SU-DHL-6 (cell line): Measurements from ENCODE around the gene C9orf57.

Experiments
- EZH2phosphoT487 ChIP-seq: fragments of 200-600 bp; sonication (generic), shearing (Covaris generic); conservative IDR thresholded peaks from 2 replicates; pipeline ENCODE4 v1.6.1; 2018; ENCODE audit warnings: mild to moderate bottlenecking, antibody characterized with exemption, low read length, moderate library complexity, mixed read lengths
- TF ChIP-seq, protein P1 (sequence below): fragments of 200-600 bp; sonication (generic); IDR thresholded peaks from one replicate; pipeline ENCODE4 v1.5.1; 2017; ENCODE audit warnings: antibody characterized with exemption, mild to moderate bottlenecking, low read length, moderate library complexity; ENCODE audit not compliant: insufficient read depth, poor library complexity, severe bottlenecking

DNA sequence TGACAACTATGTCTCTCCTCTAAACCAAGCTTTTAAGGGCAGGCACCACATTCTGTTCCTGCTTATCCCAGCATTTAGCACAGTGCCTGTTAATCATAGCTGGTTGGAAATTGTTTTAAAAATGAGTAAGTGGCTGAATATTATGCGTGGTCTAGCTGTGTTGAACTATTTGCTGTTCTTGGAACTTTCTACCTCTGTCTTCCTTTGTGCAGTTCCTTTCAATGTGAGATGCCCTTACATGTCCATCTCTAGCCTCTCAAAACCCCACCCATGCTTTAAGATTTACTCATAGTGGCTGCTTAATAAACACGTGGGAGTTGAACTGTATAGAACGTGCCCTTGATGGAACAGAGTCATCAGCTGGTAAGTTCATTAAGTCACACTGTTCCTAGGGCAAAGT is 34.5 kb downstream of the C9orf57 start:
- TF ChIP-seq, protein P1, sequence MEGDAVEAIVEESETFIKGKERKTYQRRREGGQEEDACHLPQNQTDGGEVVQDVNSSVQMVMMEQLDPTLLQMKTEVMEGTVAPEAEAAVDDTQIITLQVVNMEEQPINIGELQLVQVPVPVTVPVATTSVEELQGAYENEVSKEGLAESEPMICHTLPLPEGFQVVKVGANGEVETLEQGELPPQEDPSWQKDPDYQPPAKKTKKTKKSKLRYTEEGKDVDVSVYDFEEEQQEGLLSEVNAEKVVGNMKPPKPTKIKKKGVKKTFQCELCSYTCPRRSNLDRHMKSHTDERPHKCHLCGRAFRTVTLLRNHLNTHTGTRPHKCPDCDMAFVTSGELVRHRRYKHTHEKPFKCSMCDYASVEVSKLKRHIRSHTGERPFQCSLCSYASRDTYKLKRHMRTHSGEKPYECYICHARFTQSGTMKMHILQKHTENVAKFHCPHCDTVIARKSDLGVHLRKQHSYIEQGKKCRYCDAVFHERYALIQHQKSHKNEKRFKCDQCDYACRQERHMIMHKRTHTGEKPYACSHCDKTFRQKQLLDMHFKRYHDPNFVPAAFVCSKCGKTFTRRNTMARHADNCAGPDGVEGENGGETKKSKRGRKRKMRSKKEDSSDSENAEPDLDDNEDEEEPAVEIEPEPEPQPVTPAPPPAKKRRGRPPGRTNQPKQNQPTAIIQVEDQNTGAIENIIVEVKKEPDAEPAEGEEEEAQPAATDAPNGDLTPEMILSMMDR = no peak
- no peak for TF ChIP-seq EZH2phosphoT487
